Measurements from ENCODE around the gene PANK1. TPM values are rescaled to one million over a fixed set of nuclear protein-coding genes. Genes with fewer than 3 reads are reported as not detected.

The PANK1 gene
- total and polyA plus RNA-seq, 2 experiments from 2014 or later = 21.6 to 55.5 TPM

GRCh38 chr10:89591796-89592271 is 53.2 kb downstream of the PANK1 start:
- H3K9me3 ChIP-seq (ENCODE audit: low read depth) = no peaks in the 10 kb centered on the region
- 52% methylated on average over 3 of the region's 3 CpGs for WGBS (ENCODE audit: low lambda C conversion rate, missing lambda C conversion rate)
- H3K79me2 ChIP-seq = peaks cover under 1% of the 10 kb centered on the region
- no peak overlapping the region for H2AFZ ChIP-seq
- H3K4me3 ChIP-seq = no peak overlapping the region
- peak overlapping the region; percentile 53 for H3K4me2 ChIP-seq
- H3K4me1 ChIP-seq (ENCODE audit: insufficient read depth) = peaks cover 8% of the 10 kb centered on the region
- no peaks in the 10 kb centered on the region for H3K36me3 ChIP-seq (replicated peaks; ENCODE audit: insufficient read depth, low read depth)
- H3K9me2 ChIP-seq (replicated peaks; ENCODE audit: insufficient read depth) = no peaks in the 10 kb centered on the region
- DNase-seq (ENCODE audit: low spot score) = peak; percentile 65
- no peaks in the 10 kb centered on the region for H4K20me1 ChIP-seq (ENCODE audit: insufficient read depth, poor library complexity, severe bottlenecking)
- TF ChIP-seq EZH2 (IDR thresholded peaks at IDR 0.05; ENCODE audit: borderline replicate concordance) = no peak
- TF ChIP-seq EZH2phosphoT487 (IDR thresholded peaks at IDR 0.05; ENCODE audit: low read depth, severe bottlenecking, unreplicated experiment) = no peak
- no peak for TF ChIP-seq CTCF (IDR thresholded peaks at IDR 0.05; ENCODE audit: poor library complexity)
- peak overlapping the region; percentile 83 for H3K27ac ChIP-seq
- H3K27me3 ChIP-seq = no peaks in the 10 kb centered on the region

GRCh38 chr10:89591111-89591795 is 53.8 kb downstream of the PANK1 start:
- no peak overlapping the region for H3K4me3 ChIP-seq
- no peaks in the 10 kb centered on the region for H3K79me2 ChIP-seq
- H3K36me3 ChIP-seq (replicated peaks; ENCODE audit: insufficient read depth, low read depth) = no peaks in the 10 kb centered on the region
- no peaks in the 10 kb centered on the region for H3K27me3 ChIP-seq
- peak overlapping the region; percentile 53 for H3K4me2 ChIP-seq
- TF ChIP-seq EZH2 (IDR thresholded peaks at IDR 0.05; ENCODE audit: borderline replicate concordance) = no peak
- TF ChIP-seq EZH2phosphoT487 (IDR thresholded peaks at IDR 0.05; ENCODE audit: low read depth, severe bottlenecking, unreplicated experiment) = no peak
- TF ChIP-seq CTCF (IDR thresholded peaks at IDR 0.05; ENCODE audit: poor library complexity) = no peak
- peak overlapping the region; percentile 83 for H3K27ac ChIP-seq
- H3K9me3 ChIP-seq (ENCODE audit: low read depth) = no peaks in the 10 kb centered on the region
- H2AFZ ChIP-seq = no peak overlapping the region
- no peaks in the 10 kb centered on the region for H4K20me1 ChIP-seq (ENCODE audit: insufficient read depth, poor library complexity, severe bottlenecking)
- WGBS (ENCODE audit: low lambda C conversion rate, missing lambda C conversion rate) = 93% methylated on average over 5 of the region's 5 CpGs
- DNase-seq (ENCODE audit: low spot score) = peak; percentile 13
- H3K4me1 ChIP-seq (ENCODE audit: insufficient read depth) = peaks cover 8% of the 10 kb centered on the region
- H3K9me2 ChIP-seq (replicated peaks; ENCODE audit: insufficient read depth) = no peaks in the 10 kb centered on the region

GRCh38 chr10:89590326-89590725 is 54.7 kb downstream of the PANK1 start:
- TF ChIP-seq EZH2 (IDR thresholded peaks at IDR 0.05; ENCODE audit: borderline replicate concordance) (no peak), CTCF (IDR thresholded peaks at IDR 0.05; ENCODE audit: poor library complexity) (no peak), EZH2phosphoT487 (IDR thresholded peaks at IDR 0.05; ENCODE audit: low read depth, severe bottlenecking, unreplicated experiment) (no peak)
- WGBS (ENCODE audit: low lambda C conversion rate, missing lambda C conversion rate) = 79% methylated on average over 3 of the region's 3 CpGs

More at GRCh38 chr10:89590326-89590725, 54.7 kb downstream of the PANK1 start:
- Histone ChIP-seq H3K9me2 (replicated peaks; ENCODE audit: insufficient read depth) (no peaks in the 10 kb centered on the region), H3K27me3 (no peaks in the 10 kb centered on the region), H4K20me1 (ENCODE audit: insufficient read depth, poor library complexity, severe bottlenecking) (no peaks in the 10 kb centered on the region), H3K4me3 (no peak overlapping the region), H3K79me2 (no peaks in the 10 kb centered on the region), H2AFZ (no peak overlapping the region), H3K36me3 (replicated peaks; ENCODE audit: insufficient read depth, low read depth) (no peaks in the 10 kb centered on the region), H3K27ac (no peak overlapping the region), H3K9me3 (ENCODE audit: low read depth) (no peaks in the 10 kb centered on the region), H3K4me2 (no peak overlapping the region), H3K4me1 (ENCODE audit: insufficient read depth) (peaks cover 8% of the 10 kb centered on the region)
- no peak for DNase-seq (ENCODE audit: low spot score)
